Suprapubic skin (tissue), 4 donors: ENCODE results near the gene KCNIP4. TPM values are rescaled to one million over a fixed set of nuclear protein-coding genes. Genes with fewer than 3 reads are reported as not detected.
A peak's percentile ranks its signal among the peaks of the same experiment; 100 is the strongest.

ENCODE experiments used
- DNase-seq, 2 donors: peaks; one replicate each; pipeline ENCODE4 v3.0.0-alpha.2; 2019; ENCODE audit warnings: low spot score in 2 of 2
- H3K27ac ChIP-seq: fragments of 200-600 bp; sonication (generic); one replicate; pipeline ENCODE4 v1.5.1; 2019
- H3K27me3 ChIP-seq: fragments of 200-600 bp; sonication (generic); one replicate; pipeline ENCODE4 v1.5.1; 2019
- H3K36me3 ChIP-seq: fragments of 200-600 bp; sonication (generic); one replicate; pipeline ENCODE4 v1.5.1; 2019
- H3K4me1 ChIP-seq: fragments of 200-600 bp; sonication (generic); one replicate; pipeline ENCODE4 v1.5.1; 2019
- H3K4me3 ChIP-seq: fragments of 200-600 bp; sonication (generic); one replicate; pipeline ENCODE4 v1.5.1; 2019; ENCODE audit warnings: mild to moderate bottlenecking
- H3K9me3 ChIP-seq: fragments of 200-600 bp; sonication (generic); one replicate; pipeline ENCODE4 v1.5.1; 2019
- CTCF ChIP-seq, 2 donors: fragments of 200-600 bp in 1 of 2; fragments of 450-650 bp in 1 of 2; sonication (generic) in 1 of 2; IDR thresholded peaks; one replicate each; pipeline ENCODE4 v1.5.1; 2016 to 2019; ENCODE audit warnings: antibody characterized with exemption in 2 of 2, mild to moderate bottlenecking in 1 of 2, moderate library complexity in 1 of 2
- EP300 ChIP-seq: sonication (generic); formaldehyde crosslinking; IDR thresholded peaks from one replicate; pipeline ENCODE4 v1.6.1; 2017; ENCODE audit warnings: antibody characterized with exemption
- POLR2A ChIP-seq, 2 donors: fragments of 450-650 bp; IDR thresholded peaks; one replicate each; pipeline ENCODE4 v1.6.1; 2017; ENCODE audit warnings: antibody characterized with exemption in 2 of 2, mild to moderate bottlenecking in 2 of 2, moderate library complexity in 2 of 2
- POLR2AphosphoS5 ChIP-seq, 3 donors: sonication (generic); formaldehyde crosslinking; IDR thresholded peaks; one replicate each; pipeline ENCODE4 v1.6.1; 2017; ENCODE audit warnings: antibody characterized with exemption in 3 of 3
- WGBS: methylation state at CpG from one replicate; pipeline ENCODE4 v1.1.5; 2018; 5-methylcytosine and 5-hydroxymethylcytosine counted together
- total RNA-seq, 4 donors: library from RNA; depleted of rRNA; stranded (reverse); fragments of >200 nt; gene quantifications; one replicate each; pipeline ENCODE4 v1.1.0, GENCODE V29; 2016

Gene KCNIP4
- total RNA-seq, 4 donors from 2014 or later = not detected

- H3K4me1 ChIP-seq = peaks cover 9% of the 10 kb centered on the region
- no peak overlapping the region for H3K4me3 ChIP-seq
- DNase-seq = no peak
- H3K27me3 ChIP-seq = peaks cover 22% of the 10 kb centered on the region
- no peaks in the 10 kb centered on the region for H3K36me3 ChIP-seq
- 62% methylated on average over 3 of the region's 3 CpGs for WGBS
- TF ChIP-seq POLR2AphosphoS5 (IDR thresholded peaks at IDR 0.05) (no peak), POLR2A (IDR thresholded peaks at IDR 0.05) (no peak), CTCF (IDR thresholded peaks at IDR 0.05) (no peak), EP300 (no peak)
- H3K27ac ChIP-seq = no peak overlapping the region
- H3K9me3 ChIP-seq = no peaks in the 10 kb centered on the region
Measured at GRCh38 chr4:21952549-21952948, 4.0 kb upstream of the KCNIP4 start.

- no peaks in the 10 kb centered on the region for H3K9me3 ChIP-seq
- 0% methylated on average over 19 of the region's 26 CpGs for WGBS
- H3K27ac ChIP-seq = no peak overlapping the region
- H3K4me3 ChIP-seq = peak overlapping the region; percentile 43
- DNase-seq = no peak
- peaks cover 9% of the 10 kb centered on the region for H3K4me1 ChIP-seq
- TF ChIP-seq POLR2A (IDR thresholded peaks at IDR 0.05) = no peak
- TF ChIP-seq CTCF (IDR thresholded peaks at IDR 0.05) = no peak
- TF ChIP-seq EP300 = no peak
- TF ChIP-seq POLR2AphosphoS5 (IDR thresholded peaks at IDR 0.05) = no peak
- peaks cover 30% of the 10 kb centered on the region for H3K27me3 ChIP-seq
- no peaks in the 10 kb centered on the region for H3K36me3 ChIP-seq
Measured at GRCh38 chr4:21949073-21949457, 493 bp upstream of the KCNIP4 start.

GRCh38 chr4:21947791-21948346, 703 bp downstream of the KCNIP4 start:
- H3K27ac ChIP-seq = no peak overlapping the region
- no peaks in the 10 kb centered on the region for H3K36me3 ChIP-seq
- WGBS = 26% methylated on average over 18 of the region's 18 CpGs
- H3K27me3 ChIP-seq = peaks cover 30% of the 10 kb centered on the region
- H3K4me1 ChIP-seq = peaks cover 9% of the 10 kb centered on the region
- H3K4me3 ChIP-seq = peak overlapping the region; percentile 43
- H3K9me3 ChIP-seq = no peaks in the 10 kb centered on the region
- DNase-seq = no peak
- TF ChIP-seq POLR2AphosphoS5 (IDR thresholded peaks at IDR 0.05) (no peak), CTCF (IDR thresholded peaks at IDR 0.05) (no peak), POLR2A (IDR thresholded peaks at IDR 0.05) (no peak), EP300 (no peak)

GRCh38 chr4:21946858-21947257, 1.7 kb downstream of the KCNIP4 start:
- no peak overlapping the region for H3K27ac ChIP-seq
- no peak for DNase-seq
- H3K9me3 ChIP-seq = no peaks in the 10 kb centered on the region
- peaks cover 30% of the 10 kb centered on the region for H3K27me3 ChIP-seq
- H3K4me1 ChIP-seq = peaks cover 9% of the 10 kb centered on the region
- TF ChIP-seq POLR2A (IDR thresholded peaks at IDR 0.05) (no peak), CTCF (IDR thresholded peaks at IDR 0.05) (no peak), POLR2AphosphoS5 (IDR thresholded peaks at IDR 0.05) (no peak), EP300 (no peak)
- no peaks in the 10 kb centered on the region for H3K36me3 ChIP-seq
- no peak overlapping the region for H3K4me3 ChIP-seq
- 84% methylated on average over 6 of the region's 6 CpGs for WGBS

GRCh38 chr4:21921526-21922180, 26.9 kb downstream of the KCNIP4 start:
- H3K36me3 ChIP-seq = no peaks in the 10 kb centered on the region
- no peak for DNase-seq
- H3K4me3 ChIP-seq = no peak overlapping the region
- TF ChIP-seq EP300 (no peak), POLR2A (IDR thresholded peaks at IDR 0.05) (no peak)
- H3K27me3 ChIP-seq = no peaks in the 10 kb centered on the region
- H3K27ac ChIP-seq = no peak overlapping the region
- H3K4me1 ChIP-seq = no peaks in the 10 kb centered on the region
- no peaks in the 10 kb centered on the region for H3K9me3 ChIP-seq
- WGBS = 79% methylated on average over 3 of the region's 3 CpGs
